ENCODE data around the gene PRDX3.
"Not testable (repeated sequence)": the region's sequence is repeated elsewhere in the genome, so short reads cannot be mapped to it uniquely, and the experiment has no call there.

PRDX3 gene

DNA sequence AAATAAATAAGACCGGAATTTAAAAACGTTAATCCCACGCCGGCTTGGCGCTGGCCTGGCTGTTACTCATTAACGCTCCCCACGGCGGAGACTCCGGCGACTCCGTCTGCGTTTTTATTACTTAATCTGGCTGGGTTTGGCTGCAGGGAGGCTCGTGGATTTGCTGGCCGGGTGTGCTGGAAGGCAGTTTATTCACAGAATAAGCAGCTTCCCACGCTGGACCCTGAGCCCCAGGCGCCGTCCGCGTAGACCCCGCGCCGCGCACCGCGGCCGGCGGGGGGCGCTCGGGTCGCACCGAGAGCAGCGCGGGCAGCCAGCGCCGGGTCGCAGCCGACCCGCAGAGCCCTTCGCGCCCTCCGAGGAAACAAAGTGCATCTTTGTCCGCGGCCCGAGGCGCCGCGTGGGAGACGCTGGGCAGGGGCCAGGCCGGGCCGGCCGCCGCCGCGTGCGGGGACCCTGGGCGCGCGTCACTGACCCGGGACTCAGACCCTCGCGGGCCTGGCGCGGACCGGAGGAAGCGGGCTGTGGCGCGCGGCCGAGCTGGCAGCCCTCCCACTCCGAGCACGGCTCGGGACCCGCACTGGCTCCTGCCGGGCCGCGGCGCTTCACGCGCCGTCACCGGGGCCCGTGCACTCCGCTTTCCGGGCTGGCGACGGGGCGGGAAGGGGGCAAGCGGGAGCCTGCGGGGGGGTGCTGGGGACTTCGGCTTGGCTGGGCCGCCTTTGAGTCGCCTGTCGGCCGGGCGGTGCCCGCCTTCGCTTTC is 28.2 kb upstream of the PRDX3 start:
- DNase-seq (ENCODE audit: low spot score) = peak; percentile 88

DNA sequence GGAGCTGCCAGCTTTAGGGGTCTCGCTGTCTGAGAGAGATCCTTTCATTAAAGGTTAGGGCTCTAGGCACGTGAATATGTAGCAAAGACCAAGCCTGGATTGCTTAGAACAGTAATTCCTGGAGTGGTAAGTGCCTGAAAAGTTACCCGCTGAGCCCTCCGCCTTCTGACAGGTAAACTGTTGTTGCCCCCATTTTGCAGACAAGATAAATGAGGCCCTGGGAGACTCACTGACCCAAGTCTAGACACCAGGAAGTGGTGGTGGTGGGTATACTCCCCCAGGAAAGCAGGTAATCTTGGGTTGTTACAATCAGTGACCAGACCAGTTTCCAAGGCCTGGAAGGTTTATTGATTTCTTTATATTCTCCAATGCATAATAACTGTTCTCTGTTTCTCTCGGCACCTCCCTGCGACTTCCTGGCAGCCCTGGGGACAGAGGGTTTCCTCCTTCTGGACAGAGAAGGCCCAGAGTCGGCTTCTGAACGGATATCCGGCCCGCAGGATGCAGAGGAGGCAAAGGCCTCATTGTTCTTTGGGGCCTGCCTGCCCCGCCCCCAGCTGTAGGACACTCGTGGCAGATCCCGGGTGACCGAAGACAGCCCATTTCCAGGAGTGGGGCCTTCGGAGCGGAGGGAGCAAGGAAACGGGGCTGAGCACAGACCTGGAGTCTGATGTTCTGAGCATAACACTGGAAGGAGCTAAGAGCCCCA is 27.4 kb upstream of the PRDX3 start:
- no peak for DNase-seq (ENCODE audit: low spot score)

DNA sequence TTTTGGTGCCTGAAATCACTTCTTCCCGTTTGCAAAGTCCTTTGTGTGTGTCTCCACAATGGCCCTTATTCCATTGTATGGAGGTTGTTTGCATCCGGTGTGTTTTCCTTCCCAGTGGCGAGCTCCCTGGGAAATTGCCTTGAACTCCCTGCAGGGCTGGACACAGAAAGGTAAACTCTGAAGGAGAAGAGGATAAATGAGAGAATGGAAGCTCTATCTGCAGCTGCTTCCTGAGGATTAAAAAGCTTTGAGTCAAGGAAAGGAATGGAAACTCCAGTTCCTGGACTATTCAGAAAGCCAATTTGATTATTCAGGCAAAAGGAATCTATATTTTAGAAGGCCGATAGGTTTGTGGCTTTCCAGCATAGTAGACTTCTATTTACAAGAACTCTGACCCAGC is 24.4 kb upstream of the PRDX3 start:
- no peak for DNase-seq (ENCODE audit: low spot score)

DNA sequence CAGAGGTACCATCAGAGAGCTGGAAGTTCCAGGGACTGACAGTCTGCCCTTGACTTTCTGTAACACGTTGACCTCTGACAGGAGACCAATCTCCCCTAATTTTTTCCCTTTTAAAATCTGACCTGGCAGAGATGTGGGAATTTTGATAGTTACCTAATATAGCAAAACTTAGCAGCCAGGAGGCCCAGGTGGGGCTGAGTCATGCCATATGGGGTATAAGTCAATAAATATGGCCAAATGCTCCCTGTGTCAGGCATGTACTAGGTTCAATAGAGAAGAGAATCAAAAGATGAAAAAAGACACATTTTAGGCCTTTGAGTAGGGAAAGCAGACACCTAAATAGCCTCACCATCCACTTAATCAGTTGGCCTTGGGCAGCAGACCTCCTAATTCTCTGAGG is 22.6 kb upstream of the PRDX3 start:
- no peak for DNase-seq (ENCODE audit: low spot score)

- peak; percentile 77 for DNase-seq (ENCODE audit: low spot score)
Observed at GRCh38 chr10:119199231-119199992, 20.8 kb upstream of the PRDX3 start.

DNA sequence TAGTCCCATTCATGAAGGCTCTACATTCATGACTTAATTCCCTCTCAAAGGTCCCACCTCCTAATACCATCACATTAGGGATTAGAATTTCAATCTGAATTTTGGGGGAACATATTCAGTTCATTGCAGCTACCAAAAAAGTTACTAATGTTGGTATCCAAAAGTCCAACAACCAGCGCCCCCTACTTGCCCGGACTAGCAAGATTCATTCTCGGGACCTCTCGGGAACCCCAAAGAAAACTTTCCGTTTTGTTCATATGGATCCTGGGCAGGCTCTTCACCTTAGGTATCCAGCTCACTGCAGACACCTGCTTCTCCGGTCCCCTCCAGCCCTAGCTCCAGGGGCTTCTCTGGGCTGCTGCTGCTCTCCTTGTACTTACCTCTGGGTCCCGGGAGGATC is 19.8 kb upstream of the PRDX3 start:
- DNase-seq (ENCODE audit: low spot score) = no peak

DNA sequence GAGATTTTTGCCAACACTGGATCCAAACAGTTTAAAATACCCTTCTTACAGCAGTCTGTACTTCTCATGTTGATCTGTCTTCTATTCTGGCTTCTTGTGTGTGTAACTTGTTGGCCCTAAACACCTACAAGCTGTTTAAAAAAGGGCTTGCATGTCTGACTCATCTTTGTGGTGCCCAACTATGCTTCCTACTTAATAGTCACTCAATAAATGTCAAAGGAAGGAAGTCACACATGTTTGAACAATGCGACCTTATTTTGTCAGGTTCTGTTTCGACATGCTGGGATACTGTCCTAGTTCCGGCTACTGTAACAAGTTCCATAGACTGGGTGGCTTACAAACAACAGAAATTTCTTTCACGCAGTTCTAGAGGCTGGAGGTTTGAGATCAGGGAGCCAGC is 19.3 kb upstream of the PRDX3 start:
- peak; percentile 51 for DNase-seq (ENCODE audit: low spot score)

DNA sequence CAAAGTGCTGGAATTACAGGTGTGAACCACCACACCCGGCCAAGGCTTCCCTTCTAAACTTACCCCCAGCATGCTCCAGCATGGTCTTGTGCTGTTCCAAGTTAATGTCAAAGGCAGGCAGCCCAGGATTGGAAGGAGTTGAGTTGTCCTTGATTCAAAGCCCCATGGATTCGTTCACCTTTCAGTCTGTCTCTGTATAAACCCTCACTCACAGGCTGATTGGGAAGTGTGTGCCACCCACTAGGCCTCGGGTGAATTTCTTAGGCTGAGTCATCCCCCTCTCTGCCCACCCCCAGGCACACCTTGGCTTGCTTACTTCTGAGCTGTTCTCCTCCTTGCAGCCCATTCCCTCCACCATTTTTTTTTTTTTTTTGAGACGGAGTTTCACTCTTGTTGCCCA is 13.3 kb upstream of the PRDX3 start:
- DNase-seq (ENCODE audit: low spot score) = no peak

GRCh38 chr10:119190954-119191785 is 12.6 kb upstream of the PRDX3 start:
- no peak for DNase-seq (ENCODE audit: low spot score)

DNA sequence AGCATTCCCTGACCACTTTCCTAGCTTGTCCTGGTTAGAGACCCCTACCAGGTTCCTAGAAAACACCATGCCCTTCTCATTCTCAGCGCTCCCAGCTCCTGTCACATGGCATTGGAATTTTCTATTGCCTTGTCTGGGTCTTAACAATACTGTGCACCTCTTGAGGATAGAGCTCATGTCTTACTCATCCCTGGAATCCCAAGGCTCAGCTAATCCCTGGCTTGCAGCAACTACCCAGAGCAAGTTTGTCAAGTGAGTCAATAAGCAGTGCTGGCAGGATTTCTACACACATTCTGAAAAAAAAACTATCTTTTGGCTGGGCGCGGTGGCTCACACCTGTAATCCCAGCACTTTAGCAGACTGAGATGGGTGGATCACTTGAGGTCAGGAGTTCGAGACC is 11.7 kb upstream of the PRDX3 start:
- peak; percentile 87 for DNase-seq (ENCODE audit: low spot score)

DNA sequence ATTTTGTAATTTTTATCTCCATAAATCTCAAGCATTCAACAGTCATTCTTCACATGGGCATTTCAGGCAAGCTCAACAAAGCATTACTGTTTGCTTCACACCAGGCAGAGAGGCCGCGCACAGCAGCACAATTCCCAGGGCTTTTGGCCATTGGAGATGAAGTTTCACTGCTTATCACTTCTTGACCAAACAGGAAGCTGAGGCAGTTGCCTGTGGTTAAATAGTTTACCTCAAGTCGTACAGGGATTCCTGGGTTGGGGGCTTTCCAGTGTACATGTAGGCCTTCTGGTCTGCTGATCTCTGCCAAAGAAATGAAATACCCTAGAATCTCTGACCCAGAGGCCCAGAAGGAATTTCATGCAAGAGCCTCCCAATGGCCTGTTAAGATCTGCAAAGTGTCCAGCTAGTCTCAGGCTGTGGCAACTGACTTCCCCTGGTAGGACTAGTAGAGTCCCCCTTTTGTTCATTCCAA is 11.2 kb upstream of the PRDX3 start:
- DNase-seq (ENCODE audit: low spot score) = no peak

DNA sequence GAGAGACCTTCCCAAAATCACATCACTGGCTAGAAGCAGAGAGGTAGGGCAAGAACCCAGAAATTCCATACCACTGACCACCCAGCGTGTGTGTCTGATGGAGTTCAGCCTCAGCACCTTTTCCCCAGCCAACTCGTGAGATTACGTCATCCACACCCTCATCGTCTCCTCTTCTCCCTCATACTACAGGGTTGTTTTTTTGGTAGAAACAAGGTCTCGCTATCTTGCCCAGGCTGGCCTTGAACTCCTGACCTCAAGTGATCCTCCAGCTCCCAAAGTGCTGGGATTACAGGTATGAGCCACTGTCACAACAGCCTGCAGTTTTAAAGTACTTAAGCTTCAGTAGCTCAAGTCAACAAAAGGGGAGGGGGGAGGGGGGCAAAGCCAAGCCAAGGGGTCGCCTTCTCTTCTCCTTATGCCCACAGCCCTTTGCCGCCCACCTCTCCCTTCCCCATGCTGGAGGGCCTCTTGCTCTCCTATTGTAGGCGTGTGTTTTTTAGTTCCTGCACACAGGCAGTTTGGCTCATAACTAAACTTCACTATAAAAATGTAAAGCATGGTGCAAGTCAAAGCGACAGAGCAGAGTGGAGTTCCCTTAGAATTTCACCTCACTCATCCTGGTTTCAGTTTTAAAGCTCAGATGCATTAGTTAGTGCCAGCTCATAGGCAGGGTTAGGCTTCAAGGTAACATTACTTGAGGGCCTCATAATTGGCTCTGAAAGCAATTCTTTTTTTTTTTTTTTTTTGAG is 5.2 kb upstream of the PRDX3 start:
- DNase-seq (ENCODE audit: low spot score) = no peak

DNA sequence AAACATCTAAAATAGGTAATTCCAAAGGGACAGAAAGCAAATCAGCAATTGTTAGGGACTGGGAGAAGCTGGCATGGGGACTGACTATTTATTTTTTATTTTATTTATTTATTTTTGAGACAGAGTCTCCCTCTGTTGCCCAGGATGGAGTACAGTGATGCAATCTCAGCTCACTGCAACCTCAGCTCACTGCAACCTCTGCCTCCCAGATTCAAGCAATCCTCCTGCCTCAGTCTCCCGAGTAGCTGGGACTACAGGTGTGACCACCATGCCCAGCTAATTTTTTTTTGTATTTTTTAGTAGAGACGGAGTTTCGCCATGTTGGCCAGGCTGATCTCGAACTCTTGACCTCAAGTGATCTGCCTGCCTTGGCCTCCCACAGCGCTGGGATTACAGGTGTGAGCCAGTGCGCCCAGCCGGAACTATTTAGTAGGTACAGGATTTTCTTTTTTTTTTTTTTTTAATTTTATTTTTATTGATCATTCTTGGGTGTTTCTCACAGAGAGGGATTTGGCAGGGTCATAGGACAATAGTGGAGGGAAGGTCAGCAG is 2.3 kb upstream of the PRDX3 start:
- DNase-seq (ENCODE audit: low spot score) = not testable (repeated sequence)

- no peak for DNase-seq (ENCODE audit: low spot score)
Observed at GRCh38 chr10:119177708-119178371, 772 bp downstream of the PRDX3 start.

GRCh38 chr10:119176166-119176565 is 2.4 kb downstream of the PRDX3 start:
- DNase-seq (ENCODE audit: low spot score) = no peak

- DNase-seq (ENCODE audit: low spot score) = no peak
Observed at GRCh38 chr10:119174109-119174508, 4.5 kb downstream of the PRDX3 start.

DNA sequence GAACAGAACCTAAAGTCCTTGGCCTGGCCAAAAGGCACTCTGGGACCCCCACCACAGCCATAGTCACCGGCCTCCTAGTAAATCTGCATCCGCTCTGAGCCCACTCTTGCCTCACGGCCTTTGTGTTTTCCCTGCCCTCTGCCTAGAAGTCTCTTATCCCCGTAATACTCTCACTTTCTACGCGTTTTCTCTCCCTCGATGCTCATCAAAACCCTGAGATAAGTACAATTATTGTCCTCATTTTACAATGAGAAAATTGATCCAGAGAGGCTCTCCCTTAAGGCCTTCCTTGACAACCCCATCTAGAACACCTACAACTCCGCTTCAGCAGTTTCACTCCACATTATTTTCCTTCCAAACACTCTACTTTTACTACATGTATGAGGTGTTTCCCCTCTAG is 11.6 kb downstream of the PRDX3 start:
- DNase-seq (ENCODE audit: low spot score) = no peak

DNA sequence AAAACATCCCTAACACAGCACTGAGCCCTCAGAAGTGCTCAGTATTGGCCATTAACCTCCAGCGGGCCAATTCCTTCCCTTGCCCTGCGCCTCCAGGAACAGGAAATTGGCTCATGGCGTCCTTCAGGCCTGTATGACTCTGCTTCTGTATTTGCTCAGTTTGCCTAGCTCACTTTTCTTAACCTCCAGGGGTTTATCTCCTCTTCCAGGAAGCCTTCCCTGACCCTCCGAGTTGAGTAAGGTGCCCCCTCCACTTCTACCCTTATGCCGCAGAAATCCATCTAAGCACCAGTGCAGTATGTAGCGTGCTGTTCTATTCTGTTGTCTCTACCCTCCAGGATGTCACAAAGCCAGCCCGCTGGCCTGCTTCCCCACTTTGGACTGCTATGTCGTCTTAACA is 12.0 kb downstream of the PRDX3 start:
- DNase-seq (ENCODE audit: low spot score) = no peak

- no peak for DNase-seq (ENCODE audit: low spot score)
Observed at GRCh38 chr10:119166118-119166500, 12.5 kb downstream of the PRDX3 start.

Measured in AG08396 (cell line).